OCI-LY7 (cell line): ENCODE results near the gene ANKRD49. TPM values are rescaled to one million over a fixed set of nuclear protein-coding genes. Genes with fewer than 3 reads are reported as not detected.

Experiments
- BruUV-seq: library from RNA; stranded (reverse); fragments of 400-500 nt; replicated peaks from 2 replicates; lab custom pipeline; 2021; lab: Mats Ljungman, UMichigan
- CTCF ChIA-PET: fragments of 300-600 bp; sonication (Branson Sonifier 250); formaldehyde crosslinking; loops from one replicate; lab custom pipeline; 2022; ENCODE audit warnings: antibody characterized with exemption; ENCODE audit not compliant: unreplicated experiment; lab: Charles Lee
- POLR2A ChIA-PET: fragments of 300-600 bp; sonication (Branson Sonifier 250); formaldehyde crosslinking; loops from one replicate; lab custom pipeline; 2022; ENCODE audit warnings: antibody characterized with exemption; lab: Charles Lee
- DNase-seq: peaks from one replicate; pipeline ENCODE4 v3.0.0-alpha.2; 2015; ENCODE audit warnings: low spot score
- H2AFZ ChIP-seq: fragments of 200-600 bp; sonication (generic), shearing (Covaris generic); 2 replicates; pipeline ENCODE4 v1.6.1; 2014; ENCODE audit warnings: mild to moderate bottlenecking, antibody characterized with exemption, low read length, moderate library complexity
- H3K27ac ChIP-seq: fragments of 200-600 bp; sonication (generic); 2 replicates; pipeline ENCODE4 v1.5.1; 2014; ENCODE audit warnings: mixed run types, low read depth, mild to moderate bottlenecking, moderate library complexity, low read length, inconsistent platforms; ENCODE audit not compliant: poor library complexity, severe bottlenecking
- H3K36me3 ChIP-seq: fragments of 200-600 bp; sonication (generic); 2 replicates; pipeline ENCODE4 v1.6.1; 2014; ENCODE audit warnings: mild to moderate bottlenecking, antibody characterized with exemption, low read length, moderate library complexity, mixed read lengths; ENCODE audit not compliant: insufficient read depth
- H3K4me1 ChIP-seq: fragments of 200-600 bp; sonication (generic); 2 replicates; pipeline ENCODE4 v1.5.1; 2014; ENCODE audit warnings: mild to moderate bottlenecking, low read length; ENCODE audit not compliant: insufficient read depth, poor library complexity, severe bottlenecking
- H3K4me2 ChIP-seq: fragments of 200-600 bp; sonication (generic); 2 replicates; pipeline ENCODE4 v1.6.1; 2014; ENCODE audit warnings: mild to moderate bottlenecking, low read length
- H3K4me3 ChIP-seq: fragments of 200-600 bp; sonication (generic); 2 replicates; pipeline ENCODE4 v1.5.1; 2014; ENCODE audit warnings: mild to moderate bottlenecking, low read depth, low read length; ENCODE audit not compliant: poor library complexity, severe bottlenecking
- H3K79me2 ChIP-seq: fragments of 200-600 bp; sonication (generic); 2 replicates; pipeline ENCODE4 v1.6.1; 2016; ENCODE audit warnings: low read depth, mild to moderate bottlenecking, low read length, moderate library complexity, mixed read lengths; ENCODE audit not compliant: insufficient read depth
- H3K9me2 ChIP-seq: fragments of 200-600 bp; sonication (generic); 2 replicates; pipeline ENCODE4 v1.6.1; 2016; ENCODE audit warnings: mild to moderate bottlenecking, low read length, mixed read lengths; ENCODE audit not compliant: insufficient read depth
- H3K9me3 ChIP-seq: fragments of 200-600 bp; sonication (generic); 2 replicates; pipeline ENCODE4 v1.6.1; 2014; ENCODE audit warnings: mild to moderate bottlenecking, mixed run types, low read length, mixed read lengths
- H4K20me1 ChIP-seq: fragments of 200-600 bp; sonication (generic); 2 replicates; pipeline ENCODE4 v1.6.1; 2014; ENCODE audit warnings: mild to moderate bottlenecking, antibody characterized with exemption, low read length, moderate library complexity, mixed read lengths; ENCODE audit not compliant: insufficient read depth
- EZH2phosphoT487 ChIP-seq: fragments of 200-600 bp; sonication (generic); IDR thresholded peaks from 2 replicates; pipeline ENCODE4 v1.6.1; 2018; ENCODE audit warnings: low read depth, borderline replicate concordance, mild to moderate bottlenecking, mixed run types, antibody characterized with exemption, low read length, moderate library complexity, mixed read lengths
- intact Hi-C: fragments of 100-400 bp; cut with micrococcal nuclease; formaldehyde crosslinking; loops from one replicate; pipeline ENCODE4 v1.10.0; 2022; ENCODE audit not compliant: unreplicated experiment
- total RNA-seq, 2 experiments: library from RNA; depleted of rRNA in 1 of 2; stranded (reverse); fragments of >200 nt in 1 of 2; shearing (Covaris generic) in 1 of 2; gene quantifications; 2 replicates each; pipeline ENCODE4 v1.2.3, GENCODE V29; 2014 to 2022
- TF ChIP-seq, protein P1 (sequence below): fragments of 200-600 bp; sonication (generic); conservative IDR thresholded peaks from 2 replicates; pipeline ENCODE4 v1.5.1; 2014; ENCODE audit warnings: mild to moderate bottlenecking, antibody characterized with exemption, low read length, moderate library complexity, mixed read lengths

ANKRD49 gene
- total RNA-seq, 2 experiments from 2014 or later = 26.8 to 29.2 TPM

DNA sequence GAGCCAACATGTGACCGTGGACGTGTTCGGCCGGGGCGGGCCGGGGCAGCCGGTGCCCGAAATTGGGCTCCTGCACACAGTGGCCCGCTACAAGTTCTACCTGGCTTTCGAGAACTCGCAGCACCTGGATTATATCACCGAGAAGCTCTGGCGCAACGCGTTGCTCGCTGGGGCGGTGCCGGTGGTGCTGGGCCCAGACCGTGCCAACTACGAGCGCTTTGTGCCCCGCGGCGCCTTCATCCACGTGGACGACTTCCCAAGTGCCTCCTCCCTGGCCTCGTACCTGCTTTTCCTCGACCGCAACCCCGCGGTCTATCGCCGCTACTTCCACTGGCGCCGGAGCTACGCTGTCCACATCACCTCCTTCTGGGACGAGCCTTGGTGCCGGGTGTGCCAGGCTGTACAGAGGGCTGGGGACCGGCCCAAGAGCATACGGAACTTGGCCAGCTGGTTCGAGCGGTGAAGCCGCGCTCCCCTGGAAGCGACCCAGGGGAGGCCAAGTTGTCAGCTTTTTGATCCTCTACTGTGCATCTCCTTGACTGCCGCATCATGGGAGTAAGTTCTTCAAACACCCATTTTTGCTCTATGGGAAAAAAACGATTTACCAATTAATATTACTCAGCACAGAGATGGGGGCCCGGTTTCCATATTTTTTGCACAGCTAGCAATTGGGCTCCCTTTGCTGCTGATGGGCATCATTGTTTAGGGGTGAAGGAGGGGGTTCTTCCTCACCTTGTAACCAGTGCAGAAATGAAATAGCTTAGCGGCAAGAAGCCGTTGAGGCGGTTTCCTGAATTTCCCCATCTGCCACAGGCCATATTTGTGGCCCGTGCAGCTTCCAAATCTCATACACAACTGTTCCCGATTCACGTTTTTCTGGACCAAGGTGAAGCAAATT lies 51.7 kb downstream of the ANKRD49 start:
- Histone ChIP-seq H3K4me2 (0 out of 2 replicates have a peak overlapping the region, but pooled peaks have one; percentile 15), H3K36me3 (no peaks in the 10 kb centered on the region), H3K27ac (no peak overlapping the region), H4K20me1 (no peaks in the 10 kb centered on the region), H3K79me2 (no peaks in the 10 kb centered on the region), H3K9me2 (no peaks in the 10 kb centered on the region), H3K4me1 (peaks cover 11% of the 10 kb centered on the region), H3K9me3 (no peaks in the 10 kb centered on the region), H3K4me3 (no peak overlapping the region), H2AFZ (no peak overlapping the region)
- intact Hi-C loops = no loop called here
- TF ChIP-seq, protein P1, sequence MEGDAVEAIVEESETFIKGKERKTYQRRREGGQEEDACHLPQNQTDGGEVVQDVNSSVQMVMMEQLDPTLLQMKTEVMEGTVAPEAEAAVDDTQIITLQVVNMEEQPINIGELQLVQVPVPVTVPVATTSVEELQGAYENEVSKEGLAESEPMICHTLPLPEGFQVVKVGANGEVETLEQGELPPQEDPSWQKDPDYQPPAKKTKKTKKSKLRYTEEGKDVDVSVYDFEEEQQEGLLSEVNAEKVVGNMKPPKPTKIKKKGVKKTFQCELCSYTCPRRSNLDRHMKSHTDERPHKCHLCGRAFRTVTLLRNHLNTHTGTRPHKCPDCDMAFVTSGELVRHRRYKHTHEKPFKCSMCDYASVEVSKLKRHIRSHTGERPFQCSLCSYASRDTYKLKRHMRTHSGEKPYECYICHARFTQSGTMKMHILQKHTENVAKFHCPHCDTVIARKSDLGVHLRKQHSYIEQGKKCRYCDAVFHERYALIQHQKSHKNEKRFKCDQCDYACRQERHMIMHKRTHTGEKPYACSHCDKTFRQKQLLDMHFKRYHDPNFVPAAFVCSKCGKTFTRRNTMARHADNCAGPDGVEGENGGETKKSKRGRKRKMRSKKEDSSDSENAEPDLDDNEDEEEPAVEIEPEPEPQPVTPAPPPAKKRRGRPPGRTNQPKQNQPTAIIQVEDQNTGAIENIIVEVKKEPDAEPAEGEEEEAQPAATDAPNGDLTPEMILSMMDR = no peak
- no peak for TF ChIP-seq EZH2phosphoT487
- ChIA-PET CTCF (no interaction called here), POLR2A (no interaction called here)
- DNase-seq = no peak
- BruUV-seq = no TSS peak

DNA sequence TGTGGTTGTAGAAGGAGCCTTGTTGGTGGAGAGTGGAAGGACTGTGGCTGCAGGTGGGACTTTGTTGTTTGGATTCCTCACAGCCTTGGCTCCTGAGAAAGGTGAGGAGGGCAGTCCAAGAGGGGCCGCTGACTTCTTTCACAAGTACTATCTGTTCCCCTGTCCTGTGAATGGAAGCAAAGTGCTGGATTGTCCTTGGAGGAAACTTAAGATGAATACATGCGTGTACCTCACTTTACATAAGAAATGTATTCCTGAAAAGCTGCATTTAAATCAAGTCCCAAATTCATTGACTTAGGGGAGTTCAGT lies 52.3 kb downstream of the ANKRD49 start:
- H3K4me2 ChIP-seq = 0 out of 2 replicates have a peak overlapping the region, but pooled peaks have one; percentile 15
- H3K4me1 ChIP-seq = peaks cover 11% of the 10 kb centered on the region
- H3K27ac ChIP-seq = no peak overlapping the region
- no peaks in the 10 kb centered on the region for H3K36me3 ChIP-seq
- no peak overlapping the region for H2AFZ ChIP-seq
- H3K79me2 ChIP-seq = no peaks in the 10 kb centered on the region
- H4K20me1 ChIP-seq = no peaks in the 10 kb centered on the region
- ChIA-PET POLR2A (no interaction called here), CTCF (no interaction called here)
- DNase-seq = no peak
- no peak overlapping the region for H3K4me3 ChIP-seq
- BruUV-seq = no TSS peak
- H3K9me2 ChIP-seq = no peaks in the 10 kb centered on the region
- no peaks in the 10 kb centered on the region for H3K9me3 ChIP-seq
- no peak for TF ChIP-seq EZH2phosphoT487
- intact Hi-C loops = no loop called here

DNA sequence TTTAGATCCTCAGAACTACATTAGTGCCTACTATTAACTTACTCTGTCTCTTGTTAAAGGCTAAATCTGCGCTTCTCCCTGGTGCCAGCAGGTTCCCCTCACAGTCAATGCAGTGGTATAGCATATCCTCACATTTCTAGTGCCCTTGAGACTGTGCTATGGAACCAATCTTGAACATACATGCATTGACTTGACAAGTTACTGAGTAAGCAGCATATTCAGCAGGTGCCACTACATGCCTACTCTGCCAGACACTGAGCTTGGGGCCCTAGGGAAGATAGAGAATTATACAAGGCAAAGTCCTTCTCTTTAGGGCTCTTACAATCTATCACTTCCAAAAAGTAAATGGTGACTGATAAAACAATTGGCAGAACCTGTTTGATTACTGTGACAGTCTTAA lies 53.1 kb downstream of the ANKRD49 start:
- ChIA-PET POLR2A (interaction anchor here (0.5 to 0.8 kb wide), 3 partner anchors 53 to 648 kb away, joined by 3 to 5 read pairs (median 4); no protein-coding TSS in a partner anchor), CTCF (no interaction called here)
- no peaks in the 10 kb centered on the region for H3K9me2 ChIP-seq
- H3K27ac ChIP-seq = no peak overlapping the region
- TF ChIP-seq, protein P1 = no peak
- no peak for TF ChIP-seq EZH2phosphoT487
- peak overlapping the region; percentile 15 for H3K4me2 ChIP-seq
- H2AFZ ChIP-seq = no peak overlapping the region
- no peaks in the 10 kb centered on the region for H3K9me3 ChIP-seq
- H3K4me1 ChIP-seq = peaks cover 11% of the 10 kb centered on the region
- BruUV-seq = no TSS peak
- H3K4me3 ChIP-seq = no peak overlapping the region
- intact Hi-C loops = no loop called here
- no peaks in the 10 kb centered on the region for H3K36me3 ChIP-seq
- no peaks in the 10 kb centered on the region for H4K20me1 ChIP-seq
- no peaks in the 10 kb centered on the region for H3K79me2 ChIP-seq
- no peak for DNase-seq
